Left colon (tissue), 2 donors: ENCODE results near the gene RNF126. TPM values are rescaled to one million over a fixed set of nuclear protein-coding genes. Genes with fewer than 3 reads are reported as not detected.
"Not testable (repeated sequence)": the region's sequence is repeated elsewhere in the genome, so short reads cannot be mapped to it uniquely, and the experiment has no call there.

ENCODE experiments used
- ATAC-seq: fragments of 200-7000 bp; cut with Tn5 transposase; one replicate; pipeline ENCODE4 v1.9.1; 2020; ENCODE audit warnings: mild to moderate bottlenecking, moderate library complexity
- DNase-seq, 2 donors: peaks; one replicate each; pipeline ENCODE4 v3.0.0-alpha.2; 2020
- intact Hi-C, 2 donors: fragments of 100-400 bp; cut with DNase I in 1 of 2; cut with micrococcal nuclease in 1 of 2; formaldehyde crosslinking; loops; one replicate each; pipeline versions ENCODE4 v1.11.2 to v1.14.0; 2022; cut with DNase I, micrococcal nuclease
- total RNA-seq, 2 donors: library from RNA; stranded (reverse); fragmentation: NEBNext Ultra II Directional; extraction: Animal tissue kit (Norgen Biotek cat#: 25700); gene quantifications; one replicate each; pipeline ENCODE4 v1.2.1, GENCODE V29; 2021
- donor health status: DM: no; HTN: no; CAD: no.
- donor health status: DM: yes; HTN: yes; CAD: no.

The RNF126 gene
- total RNA-seq, 2 donors from 2014 or later = 60.1 to 73.1 TPM

DNA sequence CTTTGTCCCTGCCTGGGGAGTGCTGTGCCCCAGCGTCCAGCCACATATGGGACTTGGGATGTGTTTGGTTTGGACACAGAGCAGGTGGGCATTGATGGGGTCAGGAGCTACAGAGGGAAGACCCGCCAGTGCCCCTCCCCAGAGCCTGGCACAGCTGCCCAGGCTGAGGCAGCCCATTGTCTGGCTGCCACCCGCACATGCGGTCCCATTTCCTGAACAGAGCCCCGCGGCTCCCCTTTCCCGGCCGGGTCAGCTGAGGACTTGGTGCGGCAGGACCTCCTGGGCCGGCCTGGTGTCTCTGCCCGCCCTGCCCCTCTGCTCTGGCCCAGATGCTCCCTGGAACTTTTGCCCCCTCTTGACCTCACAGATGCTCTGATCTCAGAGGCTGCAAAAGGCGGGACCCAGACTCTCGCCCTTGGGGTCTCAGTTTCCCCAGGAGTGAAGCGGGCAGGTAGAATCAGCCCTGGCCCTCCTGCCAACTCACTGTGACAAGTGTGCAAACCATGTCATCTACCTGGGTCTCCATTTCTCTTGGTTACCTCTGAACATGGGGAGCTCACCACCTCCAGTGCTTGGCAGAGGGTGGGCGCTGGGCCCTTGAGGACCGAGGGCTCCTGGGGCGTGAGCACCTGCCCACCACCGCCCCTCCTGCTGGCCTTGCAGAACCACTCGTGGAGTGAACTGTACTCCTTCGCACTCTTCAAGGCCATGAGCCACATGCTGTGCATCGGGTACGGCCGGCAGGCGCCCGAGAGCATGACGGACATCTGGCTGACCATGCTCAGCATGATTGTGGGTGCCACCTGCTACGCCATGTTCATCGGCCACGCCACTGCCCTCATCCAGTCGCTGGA is 55.5 kb downstream of the RNF126 start:
- intact Hi-C loops = no loop called here
- DNase-seq = no peak
- no peak for ATAC-seq

DNA sequence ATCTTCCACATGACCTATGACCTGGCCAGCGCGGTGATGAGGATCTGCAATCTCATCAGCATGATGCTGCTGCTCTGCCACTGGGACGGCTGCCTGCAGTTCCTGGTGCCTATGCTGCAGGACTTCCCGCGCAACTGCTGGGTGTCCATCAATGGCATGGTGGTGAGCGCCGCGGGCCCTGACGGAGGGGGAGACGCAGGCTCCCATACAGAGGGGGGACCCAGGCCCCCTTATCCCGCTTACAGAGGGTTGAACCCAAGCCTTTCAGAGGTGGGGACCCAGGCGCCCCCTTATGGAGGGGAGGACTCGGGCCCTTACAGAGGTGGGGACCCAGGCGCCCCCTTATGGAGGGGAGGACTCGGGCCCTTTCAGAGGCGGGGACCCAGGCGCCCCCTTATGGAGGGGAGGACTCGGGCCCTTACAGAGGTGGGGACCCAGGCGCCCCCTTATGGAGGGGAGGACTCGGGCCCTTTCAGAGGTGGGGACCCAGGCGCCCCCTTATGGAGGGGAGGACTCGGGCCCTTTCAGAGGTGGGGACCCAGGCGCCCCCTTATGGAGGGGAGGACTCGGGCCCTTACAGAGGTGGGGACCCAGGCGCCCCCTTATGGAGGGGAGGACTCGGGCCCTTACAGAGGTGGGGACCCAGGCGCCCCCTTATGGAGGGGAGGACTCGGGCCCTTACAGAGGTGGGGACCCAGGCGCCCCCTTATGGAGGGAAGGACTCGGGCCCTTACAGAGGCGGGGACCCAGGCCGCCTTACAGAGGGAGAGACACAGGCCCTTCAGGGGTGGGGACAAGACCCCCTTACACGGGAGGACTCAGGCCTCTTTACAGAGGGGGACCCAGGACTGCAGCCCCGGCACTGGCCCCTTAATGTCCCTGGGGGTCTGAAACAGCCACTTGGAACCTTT is 57.7 kb downstream of the RNF126 start:
- ATAC-seq, DNase-seq, intact Hi-C loops: not testable (repeated sequence)

DNA sequence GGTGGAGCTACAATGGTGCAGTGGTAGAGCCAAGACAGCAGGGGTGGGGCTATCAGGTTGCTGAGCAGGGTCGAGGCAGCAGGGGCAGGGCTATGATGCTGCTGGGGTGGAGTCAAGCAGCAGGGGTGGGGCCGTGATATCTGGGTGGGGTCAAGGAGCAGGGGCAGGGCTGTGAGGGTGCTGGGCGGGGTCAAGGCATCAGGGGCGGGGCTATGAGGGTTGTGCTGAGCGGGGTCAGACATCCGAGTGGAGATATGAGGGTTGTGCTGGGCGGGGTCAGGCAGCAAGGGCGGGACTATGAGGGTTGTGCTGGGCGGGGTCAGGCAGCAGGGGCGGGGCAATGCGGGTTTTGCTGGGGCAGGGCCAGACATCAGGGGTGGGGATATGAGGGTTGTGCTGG is 58.7 kb downstream of the RNF126 start:
- intact Hi-C loops = no loop called here
- ATAC-seq (peak; percentile 47), DNase-seq (no peak)

DNA sequence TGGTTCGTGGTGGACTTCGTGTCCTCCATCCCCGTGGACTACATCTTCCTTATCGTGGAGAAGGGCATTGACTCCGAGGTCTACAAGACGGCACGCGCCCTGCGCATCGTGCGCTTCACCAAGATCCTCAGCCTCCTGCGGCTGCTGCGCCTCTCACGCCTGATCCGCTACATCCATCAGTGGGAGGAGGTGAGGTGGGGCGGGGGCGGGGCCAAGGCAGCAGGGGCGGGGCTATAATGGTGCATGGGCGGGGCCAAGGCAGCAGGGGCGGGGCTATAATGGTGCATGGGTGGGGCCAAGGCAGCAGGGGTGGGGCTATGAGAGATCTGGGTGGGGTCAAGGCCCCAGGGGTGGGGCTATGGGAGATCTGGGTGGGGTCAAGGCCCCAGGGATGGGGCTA is 59.2 kb downstream of the RNF126 start:
- DNase-seq, intact Hi-C loops, ATAC-seq: not testable (repeated sequence)

DNA sequence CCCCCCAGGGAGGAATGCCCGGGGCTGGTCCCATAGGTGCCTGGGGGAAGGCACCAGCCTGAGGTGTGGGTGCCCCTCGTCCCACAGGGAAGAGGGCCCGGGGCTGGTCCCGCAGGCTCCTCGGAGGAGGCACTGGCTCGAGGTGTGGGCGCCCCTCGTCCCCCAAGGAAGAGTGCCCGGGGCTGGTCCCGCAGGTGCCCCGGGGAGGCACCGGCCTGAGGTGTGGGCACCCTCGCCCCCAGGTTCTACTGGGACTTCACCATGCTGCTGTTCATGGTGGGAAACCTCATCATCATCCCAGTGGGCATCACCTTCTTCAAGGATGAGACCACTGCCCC is 59.7 kb downstream of the RNF126 start:
- ATAC-seq, DNase-seq, intact Hi-C loops: not testable (repeated sequence)

DNA sequence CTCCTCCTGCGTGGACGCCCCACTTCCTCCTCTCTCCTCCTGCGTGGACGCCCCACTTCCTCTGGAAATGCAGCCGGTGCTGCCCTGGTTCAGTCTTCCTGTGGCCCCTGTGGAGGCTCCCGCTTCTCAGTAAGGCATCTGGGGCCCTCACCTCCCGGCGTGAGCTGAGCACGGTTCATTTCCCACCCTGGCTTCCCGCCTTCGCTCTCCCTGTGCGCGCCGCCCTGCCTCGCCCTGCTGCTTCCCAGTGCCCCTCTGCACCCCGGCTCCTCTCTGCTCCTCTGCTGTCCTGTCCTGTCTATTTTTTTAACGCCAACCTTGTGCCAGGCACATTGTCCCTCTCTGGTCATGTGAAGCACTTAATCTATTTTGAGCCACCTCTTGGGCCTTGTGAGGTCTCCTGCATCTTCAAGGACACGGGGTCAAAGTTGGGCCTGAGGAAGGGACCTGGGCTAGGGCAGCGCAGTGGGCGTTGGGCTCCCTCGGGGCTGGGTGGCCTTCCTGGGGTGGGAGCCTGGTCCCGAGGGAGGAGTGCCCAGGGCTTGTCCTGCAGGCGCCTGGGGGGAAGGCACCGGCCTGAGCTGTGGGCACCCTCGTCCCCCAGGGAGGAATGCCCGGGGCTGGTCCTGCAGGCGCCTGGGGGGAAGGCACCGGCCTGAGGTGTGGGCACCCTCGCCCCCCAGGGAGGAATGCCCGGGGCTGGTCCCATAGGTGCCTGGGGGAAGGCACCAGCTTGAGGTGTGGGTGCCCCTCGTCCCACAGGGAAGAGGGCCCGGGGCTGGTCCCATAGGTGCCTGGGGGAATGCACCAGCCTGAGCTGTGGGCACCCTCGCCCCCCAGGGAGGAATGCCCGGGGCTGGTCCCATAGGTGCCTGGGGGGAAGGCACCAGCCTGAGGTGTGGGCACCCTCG is 60.4 kb downstream of the RNF126 start:
- ATAC-seq (no peak), DNase-seq (no peak)
- intact Hi-C loops = no loop called here

DNA sequence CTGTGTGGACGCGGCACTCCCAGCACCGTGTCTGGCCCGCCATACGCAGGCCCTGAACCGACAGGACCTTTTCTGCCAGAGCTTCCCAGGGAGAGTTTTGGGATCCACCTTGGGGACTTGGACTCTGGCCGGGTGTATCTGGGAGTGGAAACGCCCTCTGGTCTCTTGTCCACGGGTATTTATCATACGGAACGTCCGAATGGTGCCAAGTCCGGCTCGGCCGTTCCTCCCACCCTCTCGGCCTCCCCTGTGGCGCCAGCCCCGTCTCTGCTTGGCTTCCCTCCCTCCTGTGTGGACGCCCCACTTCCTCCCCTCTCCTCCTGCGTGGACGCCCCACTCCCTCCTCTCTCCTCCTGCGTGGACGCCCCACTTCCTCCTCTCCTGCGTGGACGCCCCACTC is 61.2 kb downstream of the RNF126 start:
- ATAC-seq (no peak), DNase-seq (no peak)
- intact Hi-C loops = no loop called here

DNA sequence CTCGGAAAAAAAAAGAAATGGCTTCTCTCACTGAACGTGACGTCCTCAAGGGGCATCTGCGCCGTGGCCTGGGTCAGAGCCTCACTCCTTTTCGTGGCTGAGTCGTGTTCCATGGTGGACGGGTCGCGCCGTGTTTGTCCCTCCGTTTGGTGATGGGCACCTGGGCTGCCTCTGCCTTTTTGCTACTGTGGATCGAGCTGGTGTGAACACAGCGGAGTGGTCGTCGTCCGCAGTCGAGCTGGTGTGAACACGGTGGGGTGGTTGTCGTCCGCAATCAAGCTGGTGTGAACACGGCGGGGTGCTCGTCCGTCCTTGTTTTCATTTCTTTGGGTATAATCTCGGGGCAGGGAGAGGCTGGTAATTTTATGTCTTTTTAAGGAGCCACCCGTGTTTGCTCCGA is 61.7 kb downstream of the RNF126 start:
- ATAC-seq = no peak
- no peak for DNase-seq
- intact Hi-C loops = no loop called here

Other genes with a start within 250 kb of the RNF126 start
- 1 to 10 TPM; 4.7 to 9.4 TPM for gene SHC2, start 202.2 kb downstream of the RNF126 start, total RNA-seq
- gene MADCAM1, start 166.7 kb downstream of the RNF126 start, total RNA-seq = 1 to 10 TPM; 3.1 to 5.9 TPM
- 10 to 100 TPM; 17.4 to 19.9 TPM for gene TPGS1, start 155.7 kb downstream of the RNF126 start, total RNA-seq
- 10 to 100 TPM; 62.4 to 67.6 TPM for gene CDC34, start 131.5 kb downstream of the RNF126 start, total RNA-seq
- under 1 TPM in 1 of 2 donors, not detected in 1; 0.67 TPM for gene GZMM, start 119.2 kb downstream of the RNF126 start, total RNA-seq
- 1,000 to 10,000 TPM in 1 of 2 donors, 100 to 1,000 TPM in 1; 751 to 1,370 TPM for gene BSG, start 90.6 kb downstream of the RNF126 start, total RNA-seq
- gene HCN2, start 73.3 kb downstream of the RNF126 start, total RNA-seq = under 1 TPM; 0.15 to 0.39 TPM
- gene POLRMT, start 29.7 kb downstream of the RNF126 start, total RNA-seq = 10 to 100 TPM; 52.7 to 64.6 TPM
- gene FGF22, start 23.3 kb downstream of the RNF126 start, total RNA-seq = not detected
- gene FSTL3, start 13.2 kb upstream of the RNF126 start, total RNA-seq = 1 to 10 TPM; 4.9 to 8.7 TPM
- not detected for gene PRSS57, start 32.2 kb upstream of the RNF126 start, total RNA-seq
- gene PALM, start 45.7 kb upstream of the RNF126 start, total RNA-seq = 10 to 100 TPM in 1 of 2 donors, 1 to 10 TPM in 1; 8.7 to 11.9 TPM
- gene MISP, start 87.9 kb upstream of the RNF126 start, total RNA-seq = 100 to 1,000 TPM; 414 to 461 TPM
- 100 to 1,000 TPM; 253 to 306 TPM for gene PTBP1, start 134.2 kb upstream of the RNF126 start, total RNA-seq
- gene PLPPR3, start 158.7 kb upstream of the RNF126 start, total RNA-seq = not detected
- gene AZU1, start 164.6 kb upstream of the RNF126 start, total RNA-seq = not detected
- not detected for gene PRTN3, start 177.8 kb upstream of the RNF126 start, total RNA-seq
- gene ELANE, start 189.1 kb upstream of the RNF126 start, total RNA-seq = under 1 TPM in 1 of 2 donors, not detected in 1; 0.81 TPM
- 100 to 1,000 TPM in 1 of 2 donors, 10 to 100 TPM in 1; 57.0 to 136 TPM for gene CFD, start 196.4 kb upstream of the RNF126 start, total RNA-seq
- gene MED16, start 230.0 kb upstream of the RNF126 start, total RNA-seq = 10 to 100 TPM; 63.1 to 70.6 TPM
- not detected for gene RNU6-9, start 230.3 kb upstream of the RNF126 start, total RNA-seq